B cell (primary cell): ENCODE measurements around the gene NSUN5. TPM values are rescaled to one million over a fixed set of nuclear protein-coding genes. Genes with fewer than 3 reads are reported as not detected.

Experiments used
- ATAC-seq: fragments of 200-7000 bp; cut with Tn5 transposase; one replicate; pipeline ENCODE4 v1.10.0; 2021; ENCODE audit warnings: low read depth, mild to moderate bottlenecking, moderate number of reproducible peaks, moderate library complexity
- CTCF ChIA-PET: fragments of 350-600 bp; sonication (Branson Sonifier 250); formaldehyde crosslinking; loops from one replicate; lab custom pipeline; 2021; ENCODE audit warnings: antibody characterized with exemption, inconsistent platforms; lab: Charles Lee
- POLR2A ChIA-PET: fragments of 350-600 bp; sonication (Branson Sonifier 250); formaldehyde crosslinking; loops from one replicate; lab custom pipeline; 2021; ENCODE audit warnings: antibody characterized with exemption; lab: Charles Lee
- DNase-seq: peaks from one replicate; pipeline ENCODE4 v3.0.0; 2013
- H2AFZ ChIP-seq: 2 replicates; pipeline ENCODE4 v1.6.1; 2012; ENCODE audit warnings: mild to moderate bottlenecking, low read depth, low read length; ENCODE audit not compliant: insufficient read depth, poor library complexity, severe bottlenecking
- H3K27ac ChIP-seq, 2 donors: 1 replicate in 1 of 2; 2 replicates in 1 of 2; pipeline ENCODE4 v1.5.1; 2012 to 2013; ENCODE audit warnings: low read length in 2 of 2, mild to moderate bottlenecking in 2 of 2, moderate library complexity in 1 of 2
- H3K27me3 ChIP-seq, 4 experiments: fragments of 200-600 bp in 1 of 4; sonication (generic) in 1 of 4; replicated peaks in 1 of 4; 1 replicate in 2 of 4; 2 replicates in 2 of 4; pipeline versions ENCODE4 v1.6.1 to v1.7.0; 2013 to 2016; ENCODE audit warnings: low read length in 3 of 4, mild to moderate bottlenecking in 2 of 4, mixed read lengths in 1 of 4, moderate library complexity in 1 of 4; ENCODE audit not compliant: insufficient read depth in 4 of 4, control insufficient read depth in 3 of 4; ENCODE audit errors: control extremely low read depth in 1 of 4
- H3K36me3 ChIP-seq, 2 experiments: replicated peaks in 1 of 2; 1 replicate in 1 of 2; 2 replicates in 1 of 2; pipeline versions ENCODE4 v1.6.1 to v1.7.1; 2013; ENCODE audit warnings: low read length in 1 of 2; ENCODE audit not compliant: insufficient read depth in 2 of 2, control insufficient read depth in 1 of 2; ENCODE audit errors: control extremely low read depth in 1 of 2, extremely low read depth in 1 of 2
- H3K4me1 ChIP-seq, 2 donors: fragments of 200-600 bp in 1 of 2; sonication (generic) in 1 of 2; 1 replicate in 1 of 2; 2 replicates in 1 of 2; pipeline versions ENCODE4 v1.5.1 to v1.6.1; 2013 to 2017; ENCODE audit warnings: low read length in 2 of 2; ENCODE audit not compliant: control insufficient read depth in 2 of 2, insufficient read depth in 2 of 2
- H3K4me2 ChIP-seq: replicated peaks from 2 replicates; pipeline ENCODE3; 2012; ENCODE audit warnings: mild to moderate bottlenecking, low read depth, low read length; ENCODE audit not compliant: poor library complexity, severe bottlenecking
- H3K4me3 ChIP-seq, 5 experiments: fragments of 200-600 bp in 1 of 5; sonication (generic) in 1 of 5; 1 replicate in 3 of 5; 2 replicates in 2 of 5; pipeline versions ENCODE4 v1.5.1 to v1.7.0; 2011 to 2016; ENCODE audit warnings: low read length in 4 of 5, mild to moderate bottlenecking in 4 of 5, low read depth in 2 of 5, control low read depth in 1 of 5, moderate library complexity in 1 of 5; ENCODE audit not compliant: insufficient read depth in 1 of 5; ENCODE audit errors: control extremely low read depth in 1 of 5, extremely low read depth in 1 of 5
- H3K79me2 ChIP-seq: fragments of 200-600 bp; sonication (generic); one replicate; pipeline ENCODE4 v1.6.0; 2016; ENCODE audit warnings: low read length; ENCODE audit not compliant: control insufficient read depth, insufficient read depth
- H3K9ac ChIP-seq: fragments of 200-600 bp; sonication (generic); 2 replicates; pipeline ENCODE4 v1.6.1; 2017; ENCODE audit warnings: mild to moderate bottlenecking, low read length, moderate library complexity
- H3K9me3 ChIP-seq, 3 donors: one replicate each; pipeline versions ENCODE4 v1.6.1 to v1.7.1; 2013; ENCODE audit warnings: low read length in 2 of 3; ENCODE audit not compliant: control insufficient read depth in 2 of 3, insufficient read depth in 1 of 3; ENCODE audit errors: control extremely low read depth in 1 of 3
- H4K20me1 ChIP-seq: 2 replicates; pipeline ENCODE4 v1.6.0; 2012; ENCODE audit warnings: mild to moderate bottlenecking, low read length; ENCODE audit not compliant: insufficient read depth, control insufficient read depth, poor library complexity, severe bottlenecking
- H3K27ac Mint-ChIP-seq: one replicate; pipeline ENCODE4 v1.8.0; 2021; ENCODE audit warnings: mixed read lengths
- H3K27me3 Mint-ChIP-seq: one replicate; pipeline ENCODE4 v1.8.0; 2021; ENCODE audit warnings: mixed read lengths
- H3K4me1 Mint-ChIP-seq: one replicate; pipeline ENCODE4 v1.8.0; 2021; ENCODE audit warnings: mixed read lengths
- H3K4me3 Mint-ChIP-seq: one replicate; pipeline ENCODE4 v1.8.0; 2021; ENCODE audit warnings: mixed read lengths
- H3K9me3 Mint-ChIP-seq: one replicate; pipeline ENCODE4 v1.8.0; 2022; ENCODE audit warnings: mixed read lengths; ENCODE audit not compliant: insufficient read depth
- CTCF ChIP-seq: fragments of 200-600 bp; IDR thresholded peaks from one replicate; pipeline ENCODE4 v1.8.0; 2022; ENCODE audit warnings: antibody characterized with exemption, mild to moderate bottlenecking
- EZH2 ChIP-seq: IDR thresholded peaks from 2 replicates; pipeline ENCODE4 v1.6.1; 2012; ENCODE audit warnings: borderline replicate concordance, low read depth, mild to moderate bottlenecking, moderate library complexity, low read length; ENCODE audit not compliant: insufficient read depth, poor library complexity, severe bottlenecking
- WGBS: methylation state at CpG from one replicate; pipeline ENCODE4 v1.1.5; 2013; ENCODE audit warnings: missing lambda C conversion rate; ENCODE audit not compliant: insufficient coverage; 5-methylcytosine and 5-hydroxymethylcytosine counted together
- intact Hi-C: fragments of 100-400 bp; cut with micrococcal nuclease; formaldehyde crosslinking; loops from one replicate; pipeline ENCODE4 v1.10.0; 2022
- polyA plus RNA-seq: library from polyadenylated mRNA; depleted of rRNA; stranded (reverse); fragments of >200 nt; gene quantifications from 2 replicates; pipeline ENCODE4 v1.2.3, GENCODE V29; 2012
- total RNA-seq, 2 donors: library from RNA; stranded (reverse); fragments of 120-200 nt in 1 of 2; gene quantifications; 1 replicate in 1 of 2; 2 replicates in 1 of 2; pipeline versions ENCODE4 v1.2.3 to v1.2.4, GENCODE V29; 2013 to 2022

NSUN5 gene
- total and polyA plus RNA-seq, 2 donors (not counting 1 experiment from before 2014, with no cell fraction given): 67.1 to 98.0 TPM

- Histone ChIP-seq H4K20me1 (no peaks in the 10 kb centered on the region), H3K4me2 (no peak overlapping the region), H3K4me1 (peaks cover 0 to 8% of the 10 kb centered on the region in 2 donors), H3K79me2 (no peaks in the 10 kb centered on the region), H3K9me3 (peaks cover 0 to 9% (median 0%) of the 10 kb centered on the region in 3 donors), H3K4me3 (no peak overlapping the region), H3K9ac (no peak overlapping the region), H3K36me3 (no peaks in the 10 kb centered on the region), H2AFZ (no peak overlapping the region), H3K27me3 (peaks cover 0 to 11% (median 3%) of the 10 kb centered on the region in 4 experiments), H3K27ac (no peak overlapping the region)
- no peak overlapping the region for H3K27ac Mint-ChIP-seq
- POLR2A ChIA-PET: no interaction called here
- peaks cover 12% of the 10 kb centered on the region for H3K27me3 Mint-ChIP-seq
- WGBS: 88% methylated on average over 3 of the region's 5 CpGs
- ATAC-seq (no peak), DNase-seq (no peak)
- TF ChIP-seq CTCF (no peak), EZH2 (no peak)
- H3K9me3 Mint-ChIP-seq: peaks cover 4% of the 10 kb centered on the region
- CTCF ChIA-PET: no interaction called here
- H3K4me3 Mint-ChIP-seq: no peak overlapping the region
- peaks cover 7% of the 10 kb centered on the region for H3K4me1 Mint-ChIP-seq
- intact Hi-C loops: no loop called here
These were observed 47.5 kb upstream of the NSUN5 start for GRCh38 chr7:73356159-73356558.

GRCh38 chr7:73354821-73355220 lies 46.2 kb upstream of the NSUN5 start:
- 93% methylated on average over 12 of the region's 17 CpGs for WGBS
- intact Hi-C loops: no loop called here
- POLR2A ChIA-PET: no interaction called here

More at GRCh38 chr7:73354821-73355220, 46.2 kb upstream of the NSUN5 start:
- Histone ChIP-seq H3K79me2 (no peaks in the 10 kb centered on the region), H3K4me2 (no peak overlapping the region), H4K20me1 (no peaks in the 10 kb centered on the region), H3K9me3 (peaks cover 0 to 6% (median 0%) of the 10 kb centered on the region in 3 donors), H3K27ac (no peak overlapping the region), H3K27me3 (peaks cover 0 to 11% (median 2%) of the 10 kb centered on the region in 4 experiments), H2AFZ (no peak overlapping the region), H3K36me3 (no peaks in the 10 kb centered on the region), H3K4me1 (peaks cover 0 to 8% of the 10 kb centered on the region in 2 donors), H3K9ac (no peak overlapping the region), H3K4me3 (no peak overlapping the region)
- TF ChIP-seq EZH2 (no peak), CTCF (no peak)
- H3K27ac Mint-ChIP-seq: no peak overlapping the region
- peaks cover 7% of the 10 kb centered on the region for H3K4me1 Mint-ChIP-seq
- CTCF ChIA-PET: no interaction called here
- ATAC-seq (no peak), DNase-seq (no peak)
- peaks cover 5% of the 10 kb centered on the region for H3K27me3 Mint-ChIP-seq
- peaks cover 4% of the 10 kb centered on the region for H3K9me3 Mint-ChIP-seq
- no peak overlapping the region for H3K4me3 Mint-ChIP-seq
